Measurements from ENCODE around the gene VSTM2B.

DNA sequence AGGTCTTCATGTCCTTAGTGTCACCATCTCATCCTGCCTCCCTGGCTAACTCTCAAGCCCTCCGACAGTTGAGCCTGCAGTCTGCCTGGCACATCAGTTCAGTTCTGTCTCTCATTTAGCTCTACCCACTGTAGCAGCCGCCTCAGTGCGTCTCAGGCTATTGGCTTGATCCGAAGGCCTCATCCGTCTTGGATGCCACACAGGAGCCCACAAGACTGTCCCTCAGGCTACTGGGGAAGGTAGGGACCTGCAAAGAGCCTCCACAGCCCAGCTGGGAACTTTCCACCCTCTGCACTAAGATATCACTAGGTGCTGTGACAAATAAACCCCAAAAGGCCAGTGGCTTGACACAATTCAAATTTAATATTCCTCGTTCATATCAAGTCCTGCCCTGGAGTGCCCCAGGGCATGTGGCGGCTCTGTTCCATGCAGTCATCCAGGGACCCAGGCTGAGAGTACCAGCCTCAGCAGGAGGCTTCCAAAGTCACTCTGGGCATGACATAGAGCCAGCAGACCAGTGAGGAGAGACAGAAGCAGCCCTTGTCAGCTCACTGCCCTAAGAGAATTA lies 5.7 kb downstream of the VSTM2B start:
- no peak for TF ChIP-seq ZNF274 (CRISPR knock-in tag; IDR thresholded peaks at IDR 0.05)
- TF ChIP-seq ZNF138 (CRISPR knock-in tag; IDR thresholded peaks at IDR 0.05; ENCODE audit: low read depth): no peak
- TF ChIP-seq FOXM1 (CRISPR knock-in tag; IDR thresholded peaks at IDR 0.05): no peak
- TF ChIP-seq ZNF678 (CRISPR knock-in tag; IDR thresholded peaks at IDR 0.05): no peak
- TF ChIP-seq SALL1 (CRISPR knock-in tag; IDR thresholded peaks at IDR 0.05): no peak
- no peak for TF ChIP-seq YY1 (IDR thresholded peaks at IDR 0.05; ENCODE audit: insufficient read depth, insufficient replicate concordance, low read depth, low read length)
- no peak for TF ChIP-seq ZNF724P (CRISPR knock-in tag; IDR thresholded peaks at IDR 0.05; ENCODE audit: borderline replicate concordance)
- no peak for TF ChIP-seq ZNF30 (CRISPR knock-in tag; IDR thresholded peaks at IDR 0.05)
- TF ChIP-seq EZH2 (conservative IDR thresholded peaks at IDR 0.05; ENCODE audit: low read depth, low read length): no peak
- TF ChIP-seq ZNF607 (CRISPR knock-in tag; IDR thresholded peaks at IDR 0.05; ENCODE audit: borderline replicate concordance): no peak
- TF ChIP-seq, protein P1, sequence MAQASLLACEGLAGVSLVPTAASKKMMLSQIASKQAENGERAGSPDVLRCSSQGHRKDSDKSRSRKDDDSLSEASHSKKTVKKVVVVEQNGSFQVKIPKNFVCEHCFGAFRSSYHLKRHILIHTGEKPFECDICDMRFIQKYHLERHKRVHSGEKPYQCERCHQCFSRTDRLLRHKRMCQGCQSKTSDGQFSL (CRISPR knock-in tag; IDR thresholded peaks at IDR 0.05): no peak
- no peak for TF ChIP-seq EEA1 (CRISPR knock-in tag; IDR thresholded peaks at IDR 0.05; ENCODE audit: borderline replicate concordance)
